ENCODE data around the gene LRRC9.
"Not testable (repeated sequence)": the region's sequence is repeated elsewhere in the genome, so short reads cannot be mapped to it uniquely, and the experiment has no call there.

Gene LRRC9

GRCh38 chr14:59959668-59960067, 39.7 kb downstream of the LRRC9 start:
- DNase-seq = no peak

- no peak for DNase-seq
Measured at GRCh38 chr14:59961518-59962062, 41.6 kb downstream of the LRRC9 start.

- DNase-seq = no peak
Measured at GRCh38 chr14:59964251-59965007, 44.5 kb downstream of the LRRC9 start.

- DNase-seq = no peak
Measured at GRCh38 chr14:59969319-59969718, 49.4 kb downstream of the LRRC9 start.

- no peak for DNase-seq
Measured at GRCh38 chr14:59981564-59981963, 61.6 kb downstream of the LRRC9 start.

GRCh38 chr14:59983048-59983447, 63.1 kb downstream of the LRRC9 start:
- no peak for DNase-seq

- DNase-seq = no peak
Measured at GRCh38 chr14:59986556-59987059, 66.7 kb downstream of the LRRC9 start.

GRCh38 chr14:59997449-59997848, 77.5 kb downstream of the LRRC9 start:
- no peak for DNase-seq

GRCh38 chr14:59997966-59998365, 78.0 kb downstream of the LRRC9 start:
- DNase-seq = no peak

- no peak for DNase-seq
Measured at GRCh38 chr14:59998564-59998963, 78.6 kb downstream of the LRRC9 start.

- DNase-seq = no peak
Measured at GRCh38 chr14:60002819-60003492, 83.0 kb downstream of the LRRC9 start.

GRCh38 chr14:60003991-60004390, 84.0 kb downstream of the LRRC9 start:
- DNase-seq = no peak

GRCh38 chr14:60008042-60008441, 88.1 kb downstream of the LRRC9 start:
- DNase-seq = no peak

GRCh38 chr14:60010263-60010662, 90.3 kb downstream of the LRRC9 start:
- DNase-seq = not testable (repeated sequence)

GRCh38 chr14:60014402-60014801, 94.5 kb downstream of the LRRC9 start:
- no peak for DNase-seq

GRCh38 chr14:60021619-60022018, 101.7 kb downstream of the LRRC9 start:
- DNase-seq = no peak

- no peak for DNase-seq
Measured at GRCh38 chr14:60025571-60025970, 105.6 kb downstream of the LRRC9 start.

- DNase-seq = no peak
Measured at GRCh38 chr14:60035177-60035576, 115.2 kb downstream of the LRRC9 start.

GRCh38 chr14:60047976-60048375, 128.0 kb downstream of the LRRC9 start:
- not testable (repeated sequence) for DNase-seq

GRCh38 chr14:60051721-60052221, 131.8 kb downstream of the LRRC9 start:
- no peak for DNase-seq

- no peak for DNase-seq
Measured at GRCh38 chr14:60058087-60058486, 138.1 kb downstream of the LRRC9 start.

GRCh38 chr14:60061371-60061770, 141.4 kb downstream of the LRRC9 start:
- DNase-seq = no peak

GRCh38 chr14:60064491-60065072, 144.6 kb downstream of the LRRC9 start:
- DNase-seq = peak; percentile 3
